GM19438 (cell line): ENCODE results near the gene GATA1.

Experiments
- ATAC-seq: cut with Tn5 transposase; IDR thresholded peaks from one replicate; pipeline ENCODE4 v1.9.1; 2021; ENCODE audit warnings: low read depth; ENCODE audit not compliant: unreplicated experiment

Gene GATA1

GRCh38 chrX:48784726-48785125, 1.7 kb upstream of the GATA1 start:
- no peak for ATAC-seq

GRCh38 chrX:48785186-48785539, 1.2 kb upstream of the GATA1 start:
- no peak for ATAC-seq

GRCh38 chrX:48785540-48786214, 713 bp upstream of the GATA1 start:
- no peak for ATAC-seq

GRCh38 chrX:48786825-48787504, 575 bp downstream of the GATA1 start:
- no peak for ATAC-seq

- ATAC-seq = no peak
Observed at GRCh38 chrX:48787505-48788443, 1.4 kb downstream of the GATA1 start.

GRCh38 chrX:48789366-48790220, 3.2 kb downstream of the GATA1 start:
- no peak for ATAC-seq

GRCh38 chrX:48790477-48790876, 4.1 kb downstream of the GATA1 start:
- no peak for ATAC-seq

GRCh38 chrX:48791063-48791820, 4.9 kb downstream of the GATA1 start:
- ATAC-seq = no peak

GRCh38 chrX:48792219-48792618, 5.8 kb downstream of the GATA1 start:
- ATAC-seq = no peak

- no peak for ATAC-seq
Observed at GRCh38 chrX:48793935-48794334, 7.5 kb downstream of the GATA1 start.

GRCh38 chrX:48794340-48794910, 8.0 kb downstream of the GATA1 start:
- ATAC-seq = no peak

GRCh38 chrX:48794911-48795515, 8.6 kb downstream of the GATA1 start:
- no peak for ATAC-seq

- ATAC-seq = no peak
Observed at GRCh38 chrX:48798318-48798717, 11.9 kb downstream of the GATA1 start.

GRCh38 chrX:48800574-48801279, 14.3 kb downstream of the GATA1 start:
- no peak for ATAC-seq

- peak; percentile 81 for ATAC-seq
Observed at GRCh38 chrX:48801280-48802088, 15.1 kb downstream of the GATA1 start, which contains the start of gene HDAC6. TSS of gene HDAC6 (plus strand) at chrX:48802067. CDS start at chrX:48802693, 626 bp downstream.

GRCh38 chrX:48802089-48802904, 15.9 kb downstream of the GATA1 start:
- ATAC-seq = peak; percentile 47

- ATAC-seq = no peak
Observed at GRCh38 chrX:48802905-48803200, 16.5 kb downstream of the GATA1 start.
